A549 treated with Mapracorat at 1 μM for 4 hours (cell line): ENCODE results near the gene CLDND1. TPM values are rescaled to one million over a fixed set of nuclear protein-coding genes. Genes with fewer than 3 reads are reported as not detected.

ENCODE experiments used
- total RNA-seq: library from RNA; stranded (reverse); fragments of 200-300 nt; extraction: Qiagen RNA extraction; gene quantifications from 5 replicates; pipeline ENCODE4 v1.2.3, GENCODE V29; 2022

Gene CLDND1
- total RNA-seq, result 46.3 to 65.9 TPM (median 61.6 TPM) in 5 replicates

DNA sequence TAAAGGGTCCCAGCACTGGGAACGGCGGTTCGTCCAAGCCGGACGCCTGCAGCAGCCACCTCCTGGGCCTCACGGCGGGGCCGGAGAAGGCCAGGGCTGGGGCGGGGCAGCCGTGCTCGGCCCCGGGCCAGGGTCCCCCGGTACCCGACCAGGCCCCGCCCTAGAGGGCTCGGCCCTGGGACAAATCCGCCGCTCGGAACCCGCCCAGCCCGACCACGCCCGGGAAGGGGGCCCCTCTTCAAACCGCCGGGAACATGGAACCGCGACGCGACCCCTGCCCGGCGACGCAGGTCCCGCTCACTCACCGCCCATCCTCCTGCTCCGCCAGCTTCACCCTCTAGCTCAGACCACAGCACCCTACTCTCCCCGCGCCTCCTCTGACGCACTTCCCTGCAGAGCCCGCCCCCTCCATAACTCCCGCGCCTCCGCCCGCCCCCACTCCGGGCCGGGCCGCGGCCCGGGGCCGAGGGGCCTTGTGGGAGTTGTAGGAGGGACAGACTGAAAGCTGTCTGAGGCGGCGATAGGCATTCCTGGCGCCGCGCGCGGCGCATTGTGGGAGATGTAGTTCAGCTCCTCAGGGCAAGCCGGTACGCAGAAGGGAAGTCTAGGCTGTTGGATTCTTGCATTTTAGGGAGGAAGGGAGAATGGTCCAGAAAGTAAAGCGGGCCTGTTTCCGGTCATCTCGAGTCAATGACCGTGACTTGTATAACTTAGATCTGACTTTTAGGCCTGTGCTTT, at the start of gene CLDND1:
Gene CLDND1 (minus strand): TSS at position 359 of the 738 bp plus-strand sequence. CDS start 1,478 bp downstream, outside the sequence.

DNA sequence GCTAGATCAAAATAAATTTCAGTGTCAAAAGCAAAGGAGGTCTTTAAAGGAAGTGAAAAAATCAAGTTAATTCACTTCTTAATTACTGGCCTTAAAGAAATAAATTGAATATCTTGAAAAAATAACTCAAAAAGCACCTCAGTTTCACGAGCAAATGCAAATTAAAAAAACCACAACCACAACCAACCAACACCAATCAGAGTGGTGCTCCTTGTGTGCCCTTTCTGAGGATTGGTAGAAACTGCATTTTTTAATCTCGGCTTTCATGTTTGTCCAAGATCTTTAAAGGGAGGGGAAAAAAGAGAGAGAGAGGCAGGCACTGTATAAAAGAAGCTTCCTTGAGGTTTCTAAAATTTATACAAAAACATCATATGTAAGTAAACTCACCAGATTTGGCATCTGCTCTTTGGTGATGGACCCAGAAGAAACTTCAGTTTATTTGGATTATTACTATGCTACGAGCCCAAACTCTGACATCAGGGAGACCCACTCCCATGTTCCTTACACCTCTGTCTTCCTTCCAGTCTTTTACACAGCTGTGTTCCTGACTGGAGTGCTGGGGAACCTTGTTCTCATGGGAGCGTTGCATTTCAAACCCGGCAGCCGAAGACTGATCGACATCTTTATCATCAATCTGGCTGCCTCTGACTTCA, 9.0 kb upstream of the CLDND1 start, which contains the start of gene GPR15:
Gene GPR15 (plus strand): TSS at position 357 of the 653 bp plus-strand sequence. CDS start 56 bp downstream, at position 413.

DNA sequence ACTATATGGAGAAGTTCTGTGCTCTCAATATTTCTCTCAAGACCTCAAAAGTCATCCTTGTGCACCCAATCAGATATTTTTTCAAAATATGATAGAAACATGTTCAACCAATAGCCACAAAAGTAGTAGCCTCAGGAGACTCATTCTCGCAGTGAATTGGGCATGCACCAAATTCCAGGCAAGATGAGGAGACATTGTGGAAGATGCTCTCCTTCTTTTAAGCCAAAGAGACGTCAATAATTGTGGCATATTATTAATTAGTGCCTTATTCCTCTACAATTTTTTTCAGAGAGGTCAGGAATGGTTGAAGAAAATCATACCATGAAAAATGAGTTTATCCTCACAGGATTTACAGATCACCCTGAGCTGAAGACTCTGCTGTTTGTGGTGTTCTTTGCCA, 25.3 kb downstream of the CLDND1 start, which contains the start of gene OR5K2:
Gene OR5K2 (plus strand): TSS at position 301 of the 400 bp plus-strand sequence. CDS start 0 bp downstream, at position 301.

Other genes starting within 250 kb of the CLDND1 start
- not detected in 5 replicates for gene OR5H2, start 240.4 kb downstream of the CLDND1 start, total RNA-seq
- gene OR5K4, start 169.0 kb downstream of the CLDND1 start, total RNA-seq, result not detected in 5 replicates
- gene OR5K3, start 132.2 kb downstream of the CLDND1 start, total RNA-seq, result not detected in 5 replicates
- gene OR5K1, start 59.7 kb downstream of the CLDND1 start, total RNA-seq, result not detected in 5 replicates
- gene OR5K2, start 25.2 kb downstream of the CLDND1 start, total RNA-seq, result not detected in 5 replicates
- gene GPR15, start 9.1 kb upstream of the CLDND1 start, total RNA-seq, result not detected in 5 replicates
- 16.5 to 23.9 TPM (median 21.0 TPM) in 5 replicates for gene CPOX, start 70.7 kb upstream of the CLDND1 start, total RNA-seq
- gene ST3GAL6, start 240.4 kb upstream of the CLDND1 start, total RNA-seq, result 0.88 to 1.3 TPM (median 1.1 TPM) in 5 replicates